ENCODE measurements around the gene HOXB7.

Gene HOXB7

DNA sequence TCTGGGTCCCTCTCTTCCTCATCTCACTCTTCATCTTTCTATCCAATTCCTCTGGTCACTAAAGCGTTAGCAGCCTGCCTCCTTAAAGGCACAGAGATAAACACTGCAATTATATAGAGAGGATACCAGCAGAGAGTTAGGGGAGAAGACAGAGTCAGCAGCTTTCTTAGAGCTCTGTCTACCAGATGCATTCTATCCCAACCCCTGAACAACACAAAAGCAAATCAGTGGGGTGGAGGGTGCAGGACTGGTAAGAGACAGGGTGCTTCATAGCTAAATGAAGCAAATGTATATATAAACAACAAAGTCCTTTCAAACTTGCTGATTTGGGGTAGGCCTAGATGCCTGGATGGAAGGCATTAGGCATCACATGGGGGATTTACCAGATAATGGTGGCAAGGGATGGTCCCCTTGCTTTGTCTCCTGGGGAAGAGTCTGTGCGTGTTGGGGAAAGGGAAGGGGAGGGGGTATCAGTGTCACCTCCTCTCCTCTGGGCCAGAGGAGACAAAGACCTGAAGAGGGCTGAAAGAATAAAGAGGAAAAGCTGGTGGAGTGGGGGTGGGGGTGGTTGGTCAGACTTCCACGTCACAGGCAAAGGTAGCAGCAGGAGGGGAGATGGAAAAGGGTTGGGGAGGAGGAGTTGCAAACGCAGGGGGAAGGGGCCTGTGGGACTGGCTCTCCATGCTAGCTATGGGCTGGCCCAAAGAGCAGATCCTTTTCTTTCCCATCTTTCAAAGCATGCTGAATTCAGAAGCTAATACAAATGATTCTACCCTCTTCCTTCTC is 44.7 kb downstream of the HOXB7 start:
- DNase-seq (ENCODE audit: low spot score) = no peak

DNA sequence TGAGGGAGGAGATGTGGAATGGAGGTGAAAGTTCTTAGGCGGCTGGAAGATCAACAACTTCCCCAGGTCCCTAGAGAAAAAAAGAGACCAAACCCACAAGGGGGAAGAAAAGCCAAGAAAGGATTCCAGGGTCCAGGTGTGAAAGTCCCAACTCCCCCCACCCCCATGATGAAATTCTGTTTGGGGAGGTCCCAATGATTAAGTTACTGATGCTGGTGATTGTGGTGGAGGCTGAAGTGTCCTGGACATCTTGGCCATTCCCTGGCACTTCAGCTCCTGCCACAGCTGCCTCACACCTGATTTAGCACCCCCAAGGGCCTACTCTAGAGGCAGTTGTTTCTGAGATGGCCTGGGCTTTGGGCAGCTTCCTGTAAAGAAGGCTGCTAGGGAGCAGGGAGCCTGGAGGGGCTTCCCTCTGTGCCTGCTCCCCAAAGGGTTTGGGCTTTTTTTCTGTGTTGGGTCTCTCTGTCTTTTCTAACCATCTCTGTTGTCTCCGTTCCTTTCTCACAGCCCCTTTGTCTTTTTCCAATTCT is 45.7 kb downstream of the HOXB7 start:
- DNase-seq (ENCODE audit: low spot score) = no peak

- no peak for DNase-seq (ENCODE audit: low spot score)
These were observed 46.4 kb downstream of the HOXB7 start for GRCh38 chr17:48564188-48565021.

- no peak for DNase-seq (ENCODE audit: low spot score)
These were observed 47.0 kb downstream of the HOXB7 start for GRCh38 chr17:48563867-48564187.

DNA sequence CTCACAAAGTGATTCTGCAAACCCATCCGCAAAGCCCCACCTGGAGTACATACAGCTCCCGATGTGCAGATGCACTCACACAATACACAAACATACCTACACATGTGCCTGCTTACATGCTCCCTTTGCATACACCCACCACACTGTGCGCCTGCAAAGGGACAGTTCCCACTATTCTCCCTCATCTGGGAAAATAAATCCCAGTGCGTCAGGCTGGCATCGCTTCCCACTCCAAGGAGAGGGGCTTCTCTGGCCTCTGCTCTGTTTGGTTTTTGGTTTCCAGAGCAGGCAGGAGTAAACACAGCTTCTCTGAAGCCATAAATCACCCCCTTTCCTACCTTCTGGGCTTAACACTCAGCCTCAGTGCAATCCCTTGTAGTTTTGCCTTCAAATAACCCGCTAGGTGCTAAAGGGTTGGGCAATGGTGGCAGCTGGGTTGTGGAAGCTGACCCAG is 47.4 kb downstream of the HOXB7 start:
- no peak for DNase-seq (ENCODE audit: low spot score)

GRCh38 chr17:48562934-48563333 is 47.9 kb downstream of the HOXB7 start:
- no peak for DNase-seq (ENCODE audit: low spot score)

DNA sequence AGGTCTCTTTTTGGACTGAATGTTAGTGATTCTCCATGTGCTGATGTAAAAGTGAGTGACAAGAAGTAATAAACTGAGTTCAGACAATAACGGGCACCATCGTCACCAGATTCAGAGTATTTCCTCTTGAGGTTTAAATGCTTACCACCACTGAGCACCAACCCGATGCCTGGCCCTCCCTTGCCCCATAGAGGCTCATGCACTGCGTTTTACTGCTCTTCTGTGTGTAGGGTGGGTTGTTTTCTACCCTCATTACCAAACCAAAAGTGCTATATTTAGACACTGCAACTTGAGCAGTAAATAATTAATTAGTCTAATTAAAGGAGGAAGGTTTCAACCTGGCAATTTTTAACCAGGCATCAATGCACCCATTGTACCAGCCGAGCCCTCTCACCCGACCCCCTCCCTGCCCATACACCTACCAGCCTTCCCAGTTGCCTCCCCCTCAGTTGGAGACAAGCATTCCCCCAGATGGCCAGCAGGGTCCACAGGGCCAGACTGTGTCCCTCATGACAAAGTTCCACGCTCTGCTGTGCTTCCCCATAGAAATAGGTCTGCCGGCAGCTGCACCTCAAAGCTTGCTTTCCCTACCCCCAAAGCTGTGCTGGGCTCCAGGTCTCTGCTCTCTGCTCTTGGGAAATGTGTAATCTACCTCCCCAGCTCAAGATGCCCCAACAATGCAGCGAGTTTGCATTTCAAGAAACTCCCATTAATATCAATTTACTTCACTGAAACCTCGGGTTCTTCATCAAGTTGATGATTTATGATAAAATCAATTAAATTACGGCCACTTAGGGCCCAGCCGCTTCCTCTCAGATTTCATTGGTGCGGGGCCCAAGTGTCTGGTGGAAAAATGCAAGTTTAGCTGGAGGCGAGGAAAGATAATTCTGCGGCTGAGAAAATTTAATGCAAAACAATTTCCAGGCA is 48.7 kb downstream of the HOXB7 start:
- no peak for DNase-seq (ENCODE audit: low spot score)

GRCh38 chr17:48559840-48560817 is 50.7 kb downstream of the HOXB7 start:
- DNase-seq (ENCODE audit: low spot score) = no peak

DNA sequence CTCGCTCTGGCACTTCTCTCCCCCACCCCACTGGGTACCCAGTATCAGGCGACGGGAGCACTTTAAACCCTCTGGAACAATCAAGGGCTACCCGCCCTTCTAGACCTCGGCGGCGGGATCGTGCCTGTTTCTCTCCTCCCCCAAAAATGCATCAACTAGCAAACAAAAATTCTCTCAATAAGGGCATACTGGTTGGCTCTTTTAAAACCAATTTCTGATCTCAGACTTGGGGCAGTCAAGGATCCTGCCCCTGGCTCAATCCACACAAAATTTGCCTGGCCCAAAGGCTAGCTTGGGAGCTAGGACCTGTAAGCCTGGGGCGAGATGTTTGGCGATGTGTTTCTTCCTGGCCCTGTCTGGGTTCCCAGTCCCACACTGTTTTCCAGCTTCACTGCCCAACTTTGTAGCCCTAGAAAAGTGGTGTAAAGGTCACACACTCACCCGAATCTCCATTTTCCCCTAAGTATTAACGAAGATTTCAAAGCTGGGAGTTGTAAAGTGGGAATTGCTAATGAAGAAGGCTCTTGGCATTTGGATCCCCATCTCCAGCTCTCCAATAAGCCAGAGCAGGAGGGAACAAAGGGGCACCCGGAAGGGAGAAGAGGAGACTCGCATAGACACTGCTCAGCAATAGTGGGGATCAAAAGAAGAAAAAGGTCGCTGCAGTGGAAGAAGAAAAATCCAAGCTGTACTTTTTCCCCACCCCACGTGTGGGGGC is 51.5 kb downstream of the HOXB7 start:
- DNase-seq (ENCODE audit: low spot score) = no peak

- no peak for DNase-seq (ENCODE audit: low spot score)
These were observed 52.0 kb downstream of the HOXB7 start for GRCh38 chr17:48558831-48559121.

DNA sequence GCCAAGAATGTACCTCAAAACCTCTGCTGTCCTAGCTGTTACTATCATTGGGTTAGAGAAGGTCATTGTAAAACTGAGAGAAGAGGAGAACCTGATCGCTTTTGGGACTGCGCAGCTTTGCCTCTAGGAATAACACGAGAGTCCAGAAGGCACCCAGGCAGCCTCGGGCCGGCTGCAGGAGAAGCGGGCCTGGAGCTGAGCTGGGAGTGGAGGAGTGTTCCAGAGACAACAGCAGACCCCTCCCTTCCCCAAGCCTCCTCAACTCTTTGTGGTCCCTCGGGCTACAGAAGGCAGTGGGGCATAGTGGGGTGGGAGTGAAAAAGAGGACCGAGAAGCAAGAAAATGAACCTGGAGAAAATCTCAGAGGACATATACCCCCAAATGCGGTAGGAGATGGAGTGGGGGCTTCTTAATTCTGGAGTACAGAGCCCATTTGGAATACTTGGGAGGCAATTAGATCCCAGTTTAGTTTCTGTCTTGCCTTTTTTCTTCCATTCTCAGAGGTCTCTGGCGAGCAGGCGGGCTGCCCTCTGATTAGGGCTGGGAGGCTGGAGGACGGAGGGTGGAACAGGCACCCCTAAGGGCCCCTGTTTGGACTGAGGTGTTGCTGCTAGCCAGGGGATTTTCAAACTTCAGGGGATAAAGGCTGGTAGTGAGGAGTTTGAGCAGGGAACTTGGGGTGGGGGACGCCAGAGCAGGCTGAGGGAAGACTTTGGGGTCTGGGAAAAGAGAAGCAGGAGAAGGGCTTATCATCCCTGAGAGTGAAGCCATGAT is 52.6 kb downstream of the HOXB7 start:
- DNase-seq (ENCODE audit: low spot score) = no peak

Data from putamen (tissue), 1 donor.